Activated T-helper 1 cell treated with Interleukin-2 at 50 U/mL for 16 hours (primary cell): ENCODE data around the gene SPC25.
"Not testable (repeated sequence)": the region's sequence is repeated elsewhere in the genome, so short reads cannot be mapped to it uniquely, and the experiment has no call there.

ENCODE experiments used
- DNase-seq: peaks from one replicate; pipeline ENCODE4 v3.0.0-alpha.2; 2020; ENCODE audit warnings: low read depth

SPC25 gene, protein sequence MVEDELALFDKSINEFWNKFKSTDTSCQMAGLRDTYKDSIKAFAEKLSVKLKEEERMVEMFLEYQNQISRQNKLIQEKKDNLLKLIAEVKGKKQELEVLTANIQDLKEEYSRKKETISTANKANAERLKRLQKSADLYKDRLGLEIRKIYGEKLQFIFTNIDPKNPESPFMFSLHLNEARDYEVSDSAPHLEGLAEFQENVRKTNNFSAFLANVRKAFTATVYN

DNA sequence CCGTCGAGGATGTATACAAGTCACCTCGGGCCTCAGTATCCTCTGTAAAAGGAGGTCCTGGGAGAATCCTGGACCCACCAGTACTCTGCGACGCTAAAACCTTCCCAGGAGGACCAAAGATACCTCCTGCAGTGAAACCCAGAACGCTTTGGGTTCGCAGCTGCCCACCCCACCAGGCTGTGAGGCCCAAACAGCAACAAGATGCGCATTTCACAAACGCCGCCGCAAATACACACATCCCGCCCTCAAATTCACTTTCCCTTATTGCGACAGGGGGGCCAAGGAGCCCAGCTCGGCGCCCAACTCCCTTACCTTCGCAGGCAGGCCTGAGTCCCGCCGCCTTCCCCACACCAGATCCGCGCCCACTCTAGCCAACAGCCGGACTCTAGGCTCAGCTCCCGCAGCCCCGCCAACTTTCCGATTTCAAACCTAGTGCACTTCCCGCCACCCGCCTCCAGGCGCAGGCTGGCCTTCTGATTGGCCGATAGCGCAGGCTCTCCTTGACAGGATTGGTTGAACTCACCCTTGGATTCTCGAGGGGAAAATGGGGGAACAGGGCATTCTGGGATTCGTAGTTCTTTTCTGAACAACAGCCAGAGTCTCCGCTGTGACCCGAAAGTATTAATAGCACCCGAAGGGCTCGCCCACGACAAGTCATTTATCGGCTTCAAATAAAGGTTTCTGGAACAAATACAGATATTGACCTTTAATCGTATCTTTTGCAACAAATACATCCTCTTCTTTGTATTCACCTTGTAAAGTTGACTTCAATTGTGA, at the start of gene SPC25:
Gene SPC25 (minus strand): TSS at position 425 of the 777 bp plus-strand sequence. CDS start 911 bp downstream, outside the sequence.
- DNase-seq = peak; percentile 61

DNA sequence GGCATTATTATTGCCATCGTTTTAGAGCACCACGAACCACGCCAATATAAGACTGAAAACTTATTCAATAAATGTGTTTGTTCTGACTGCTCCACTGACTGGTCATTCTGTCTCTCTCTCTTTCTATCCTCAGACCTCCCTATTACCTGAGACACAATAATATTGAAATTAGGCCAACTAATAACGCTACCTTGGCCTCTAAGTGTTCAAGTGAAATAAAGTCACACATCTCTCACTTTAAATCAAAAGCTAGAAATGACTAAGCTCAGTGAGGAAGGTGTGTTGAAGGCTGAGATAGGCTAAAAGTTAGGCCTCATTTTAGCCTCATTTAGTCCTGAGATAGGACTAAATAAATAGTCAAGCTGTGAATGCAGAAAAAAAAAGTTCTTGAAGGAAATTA, 49.7 kb upstream of the SPC25 start:
- no peak for DNase-seq

DNA sequence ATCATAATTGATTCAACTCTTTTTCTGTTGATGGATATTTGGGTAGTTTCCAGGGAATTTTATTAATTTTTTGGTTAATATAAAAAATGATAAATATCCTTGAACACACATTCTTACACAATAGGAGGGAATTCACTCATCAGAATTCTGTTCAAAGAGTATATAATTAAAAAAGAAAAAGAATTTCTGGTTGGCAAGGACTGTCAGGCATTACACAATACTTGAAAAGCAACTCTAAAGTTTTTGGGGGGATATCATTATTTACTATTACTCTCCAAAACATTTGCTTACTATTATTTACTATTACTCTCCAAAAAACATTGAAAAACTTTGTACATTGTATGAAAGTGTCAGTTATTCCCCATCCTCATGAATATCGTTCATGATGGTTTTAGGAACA, 48.8 kb upstream of the SPC25 start:
- DNase-seq = no peak

DNA sequence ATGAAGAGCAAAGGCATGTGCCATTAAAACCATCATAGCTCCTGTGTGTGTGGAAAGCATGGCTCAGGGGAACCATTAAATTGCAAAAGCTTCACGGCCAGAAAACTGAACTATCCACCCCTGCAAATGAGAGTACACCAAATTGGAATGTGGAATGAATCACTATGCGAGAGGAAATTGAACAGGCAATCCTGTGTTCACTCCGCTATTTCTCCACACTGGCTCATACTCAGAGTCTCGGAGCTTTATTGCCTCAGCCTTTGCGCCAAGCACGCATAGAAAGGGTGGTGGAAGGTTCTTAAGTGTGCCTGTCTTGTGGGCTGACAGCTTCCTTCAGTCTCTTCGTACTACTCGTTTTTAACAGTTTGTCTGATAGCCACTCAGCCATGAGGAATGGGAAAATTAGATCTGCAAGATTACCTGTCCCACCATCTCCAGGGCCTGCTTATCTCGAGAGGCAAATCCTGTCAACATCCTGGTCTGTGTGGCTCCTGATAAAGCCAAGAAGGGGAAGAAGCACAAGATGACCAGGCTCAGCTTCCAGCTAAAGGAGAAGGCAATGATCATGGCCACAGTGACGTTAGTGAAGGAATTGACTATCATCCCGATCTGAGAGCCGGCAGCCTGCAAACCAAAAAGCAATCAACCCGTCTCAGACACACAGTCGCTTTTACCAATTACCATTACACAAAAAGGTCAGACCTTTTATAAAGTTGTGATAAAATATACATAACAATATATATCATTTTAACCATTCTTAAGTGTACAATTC, 45.8 kb upstream of the SPC25 start:
- DNase-seq = no peak

DNA sequence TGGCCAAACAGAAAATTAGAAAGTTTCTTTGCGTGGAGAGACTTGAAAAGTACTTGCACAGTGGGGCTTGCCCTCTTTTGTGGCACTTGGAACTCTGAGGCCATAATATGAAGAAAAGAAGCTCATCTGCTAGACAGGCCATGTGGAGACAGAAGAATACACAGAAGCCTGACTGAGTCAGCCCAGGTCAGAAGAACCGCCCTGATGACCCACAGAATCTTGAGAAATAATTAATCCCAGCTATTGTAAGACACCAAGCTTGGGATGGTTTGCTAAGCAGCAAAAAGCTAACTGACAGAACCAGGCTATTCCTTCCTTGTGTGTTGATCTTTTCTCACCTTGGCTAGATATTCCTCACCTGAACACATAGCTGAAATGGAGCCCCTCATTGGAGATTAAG, 44.6 kb upstream of the SPC25 start:
- DNase-seq = no peak

DNA sequence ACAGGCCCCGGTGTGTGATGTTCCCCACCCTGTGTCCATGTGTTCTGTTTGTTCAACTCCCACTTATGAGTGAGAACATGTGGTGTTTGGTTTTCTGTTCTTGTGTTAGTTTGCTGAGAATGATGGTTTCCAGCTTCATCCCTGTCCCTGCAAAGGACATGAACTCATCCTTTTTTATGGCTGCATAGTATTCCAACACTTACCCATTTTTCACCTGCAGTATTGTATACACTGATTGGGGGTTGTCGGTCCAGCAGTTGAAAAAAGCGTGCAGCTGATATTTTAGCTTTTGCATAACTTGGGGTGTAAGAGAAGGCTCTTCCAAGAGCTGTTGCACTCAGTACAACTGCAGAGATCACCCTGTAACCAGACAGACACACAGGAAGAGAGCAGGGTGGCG, 41.9 kb upstream of the SPC25 start:
- not testable (repeated sequence) for DNase-seq

DNA sequence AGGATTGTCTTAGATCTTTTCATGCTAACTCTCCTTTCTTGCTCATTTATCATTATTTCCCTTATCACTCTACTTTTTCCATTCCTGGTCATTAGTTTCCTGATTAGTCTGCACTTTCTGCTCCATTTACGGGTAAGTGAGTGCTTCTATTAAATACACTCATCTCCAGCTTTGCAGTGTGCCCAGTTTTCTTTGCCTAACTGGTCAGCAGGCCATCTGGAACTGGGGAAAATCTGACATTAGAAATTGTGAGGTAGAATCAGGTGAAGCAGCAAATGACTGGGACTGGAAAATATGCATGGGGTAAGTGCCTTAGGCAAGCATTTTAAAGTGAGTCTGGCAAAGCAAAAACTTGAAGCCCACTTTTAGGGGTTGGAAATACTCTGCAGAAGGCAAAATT, 40.0 kb upstream of the SPC25 start:
- no peak for DNase-seq

DNA sequence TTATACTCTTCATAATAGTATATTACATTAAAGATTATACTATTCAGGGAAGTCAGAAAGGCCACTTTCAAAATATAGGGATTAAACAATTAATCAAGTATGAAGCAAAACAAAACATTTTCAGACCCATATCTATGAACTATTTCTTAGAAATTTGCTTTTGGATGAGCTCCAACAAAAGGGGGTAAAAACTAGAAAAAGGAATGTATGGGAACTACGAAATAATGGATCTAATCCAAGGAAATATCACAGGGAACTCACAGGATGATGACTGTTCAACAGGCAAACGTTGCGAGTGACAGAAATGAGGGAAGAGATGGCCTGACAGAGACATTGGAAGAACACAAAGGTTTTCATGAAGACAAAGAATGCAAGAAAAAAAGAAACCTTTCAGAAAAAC, 38.8 kb upstream of the SPC25 start:
- no peak for DNase-seq

DNA sequence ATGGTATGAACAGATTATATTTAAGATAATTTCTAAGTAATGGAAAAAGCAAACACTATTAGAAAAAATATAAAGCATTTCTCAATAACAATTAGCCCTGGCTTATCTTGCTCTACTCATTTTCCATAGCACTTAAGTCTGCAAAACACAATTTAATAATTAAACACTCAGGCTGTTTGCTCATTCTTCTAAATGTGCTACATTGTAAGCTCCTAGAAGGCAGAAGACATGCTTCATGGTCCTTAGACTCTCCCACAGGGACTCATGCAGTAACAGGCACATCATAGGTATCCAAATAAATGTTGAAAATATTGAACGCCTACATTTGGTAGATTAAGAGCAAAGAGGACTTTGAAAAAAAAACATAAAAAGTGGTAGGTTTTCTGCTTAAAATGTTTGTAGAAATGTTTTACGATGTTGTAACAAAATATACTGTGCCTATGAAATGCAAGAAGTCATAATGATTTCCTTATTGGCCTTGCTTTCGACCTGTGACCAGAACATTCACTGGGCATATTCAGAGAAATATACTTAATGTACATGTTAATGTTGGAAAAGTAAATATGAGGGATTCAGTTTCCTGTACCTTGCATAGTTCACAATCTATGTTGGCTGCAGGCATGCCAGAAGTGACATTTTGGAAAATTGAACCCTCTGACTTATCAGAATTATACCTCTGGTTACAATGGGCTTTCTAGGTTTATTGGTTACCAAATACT, 38.0 kb upstream of the SPC25 start:
- DNase-seq = no peak

DNA sequence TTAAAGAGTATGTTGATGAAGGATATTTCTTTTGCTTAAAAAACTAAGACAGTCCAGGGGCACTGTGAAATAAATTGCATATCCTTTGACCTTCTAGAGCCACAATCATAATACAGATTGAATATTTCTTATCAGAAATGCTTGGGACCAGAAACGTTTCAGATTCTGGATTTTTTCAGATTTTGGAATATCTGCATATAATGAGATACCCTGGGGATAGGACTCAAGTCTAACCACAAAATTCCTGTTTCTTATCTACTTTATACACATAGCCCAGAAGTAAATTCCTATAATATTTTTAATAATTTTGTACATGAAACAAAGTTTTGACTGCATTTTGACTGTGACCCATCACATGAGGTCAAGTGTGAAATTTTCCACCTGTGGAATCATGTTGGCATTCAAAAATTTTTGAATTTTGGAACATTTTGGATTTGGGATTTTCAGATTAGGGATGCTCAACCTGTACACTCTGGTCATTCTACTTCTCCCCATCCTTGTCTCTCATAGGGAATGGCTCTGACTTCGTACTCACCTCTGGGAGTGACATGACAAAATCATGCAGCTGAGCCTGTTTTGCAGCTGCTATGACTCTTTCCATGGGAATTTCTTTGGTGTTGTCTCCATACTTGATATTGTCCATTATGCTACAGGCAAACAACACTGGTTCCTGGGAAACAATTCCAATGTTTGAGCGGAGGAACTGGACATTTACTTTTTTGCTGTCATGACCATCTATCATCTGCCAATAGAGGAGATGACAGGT, 36.6 kb upstream of the SPC25 start:
- no peak for DNase-seq

DNA sequence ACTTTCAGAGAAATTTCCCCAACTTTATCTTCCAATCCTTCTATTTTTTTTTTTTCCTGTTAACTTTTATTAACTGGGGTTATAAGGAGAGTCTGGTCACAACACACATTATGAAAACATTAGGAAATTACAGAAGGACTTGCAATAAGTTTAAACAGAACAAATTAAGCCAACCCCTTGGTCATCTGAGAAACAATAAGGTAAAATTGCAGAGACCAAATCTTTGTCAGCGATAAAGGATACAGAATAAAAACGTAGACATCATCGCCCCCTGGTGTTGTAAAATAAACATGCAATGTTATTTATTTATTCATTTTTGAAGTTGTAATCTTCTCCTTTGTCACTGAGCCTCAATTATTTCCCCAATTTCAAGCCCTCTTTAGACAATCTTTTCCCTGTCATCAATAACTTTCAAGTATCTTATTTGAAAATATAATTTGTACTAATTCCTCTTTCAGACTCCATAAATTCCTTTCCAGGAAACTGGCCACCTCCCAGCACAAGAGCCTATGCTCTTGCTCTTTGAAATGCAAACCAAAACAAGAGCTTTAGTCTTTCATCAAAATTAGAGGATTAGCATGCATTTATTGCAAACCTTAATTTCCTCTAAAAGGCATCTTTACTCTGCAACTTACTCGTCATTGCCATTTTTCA, 30.4 kb upstream of the SPC25 start:
- DNase-seq = no peak

DNA sequence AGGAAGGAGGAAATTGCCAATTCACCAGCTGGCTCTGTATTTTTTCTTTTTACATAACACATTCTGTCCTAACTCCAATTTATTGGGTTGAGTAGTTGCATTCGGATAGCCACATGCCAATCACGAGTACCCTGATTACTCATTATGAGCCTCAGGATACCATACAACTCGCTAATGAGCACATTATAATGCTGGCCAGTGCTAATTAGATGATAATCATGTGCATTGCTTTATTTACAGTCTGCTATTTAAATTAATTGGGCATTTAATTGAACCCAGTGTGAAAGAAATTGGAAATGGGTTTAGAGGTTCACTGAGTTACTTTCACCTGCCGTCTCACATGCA, 26.1 kb upstream of the SPC25 start:
- DNase-seq = no peak

DNA sequence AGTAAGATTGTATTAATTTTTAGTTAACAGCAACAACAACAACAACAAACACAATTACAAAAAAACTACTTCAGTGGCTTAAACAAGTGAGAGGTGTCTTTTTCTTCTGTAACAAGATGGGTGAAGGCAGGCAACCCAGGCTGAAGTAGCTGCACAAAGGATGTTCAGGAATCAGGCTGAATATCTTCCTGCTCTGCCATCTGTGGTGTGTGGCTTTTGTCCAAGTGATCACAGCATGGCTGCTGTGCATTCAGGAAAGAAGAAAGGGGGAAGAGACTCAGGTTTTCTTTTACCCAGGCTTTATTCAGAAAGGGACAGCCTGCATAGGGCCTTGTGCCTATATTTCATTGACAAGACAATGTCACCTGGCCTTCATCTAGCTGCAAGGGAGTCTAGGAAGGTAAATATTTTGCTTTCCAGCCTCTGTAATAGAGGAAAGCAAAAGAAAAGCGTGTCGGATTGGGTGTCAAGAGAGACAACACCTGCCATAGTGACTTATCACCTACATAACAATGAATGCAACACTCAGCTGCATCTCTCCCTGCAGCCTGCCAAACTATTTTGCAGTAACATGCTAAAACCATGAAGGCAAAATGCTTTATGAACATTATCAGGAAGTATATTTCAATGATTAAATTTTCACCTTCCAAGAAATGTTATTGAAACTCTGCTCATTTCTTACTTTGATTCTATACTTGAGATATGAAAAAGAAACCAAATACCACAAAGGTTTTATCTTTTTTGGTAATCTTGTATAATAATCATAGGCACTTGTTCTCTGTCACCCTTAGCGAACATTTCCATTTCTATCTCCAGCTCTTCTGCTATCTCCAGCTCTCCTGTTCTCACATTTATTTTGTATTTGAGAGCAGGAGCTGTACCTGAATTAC, 25.5 kb upstream of the SPC25 start:
- DNase-seq = no peak

DNA sequence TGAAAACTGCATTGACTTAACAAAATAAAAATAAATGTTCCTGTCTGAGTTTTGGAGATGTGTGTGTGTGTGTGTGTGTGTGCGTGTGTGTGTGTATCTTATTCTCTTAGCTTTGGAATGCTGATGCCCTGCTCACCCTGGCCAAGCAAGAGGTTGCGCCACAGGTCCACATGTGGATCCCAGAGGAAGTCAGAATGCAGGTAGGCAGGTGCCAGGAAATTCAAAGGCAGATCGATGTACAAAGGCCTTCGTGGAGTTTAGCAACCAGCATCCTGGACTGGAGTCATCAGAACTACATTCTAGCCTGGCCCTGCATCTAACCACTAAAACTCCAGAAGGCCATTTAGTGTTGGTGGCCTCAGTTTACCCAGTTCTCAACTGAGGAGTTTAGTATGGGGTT, 23.3 kb upstream of the SPC25 start:
- DNase-seq = no peak

DNA sequence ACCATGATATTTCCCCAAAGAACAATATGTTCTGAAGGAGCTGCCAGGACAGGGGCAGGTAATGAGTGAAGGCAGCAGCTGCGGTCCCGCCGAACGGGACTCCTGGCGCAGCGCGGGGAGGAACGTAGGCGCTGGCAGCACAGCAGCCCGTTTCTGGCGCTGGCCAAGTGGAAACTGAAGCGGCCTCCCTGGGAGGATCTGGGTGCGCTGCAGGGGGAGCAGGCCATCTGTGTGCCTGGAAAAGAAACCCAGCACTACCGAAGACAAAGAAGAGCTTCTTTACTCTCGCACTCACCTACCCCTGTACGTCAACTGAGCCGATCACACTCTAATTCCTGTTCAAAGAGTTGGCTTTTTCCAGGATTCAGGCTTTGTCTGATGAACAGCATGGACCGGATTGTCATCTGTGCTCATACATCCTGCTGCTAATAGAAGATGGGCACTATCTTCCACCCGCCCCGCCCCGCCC, 22.7 kb upstream of the SPC25 start:
- no peak for DNase-seq

DNA sequence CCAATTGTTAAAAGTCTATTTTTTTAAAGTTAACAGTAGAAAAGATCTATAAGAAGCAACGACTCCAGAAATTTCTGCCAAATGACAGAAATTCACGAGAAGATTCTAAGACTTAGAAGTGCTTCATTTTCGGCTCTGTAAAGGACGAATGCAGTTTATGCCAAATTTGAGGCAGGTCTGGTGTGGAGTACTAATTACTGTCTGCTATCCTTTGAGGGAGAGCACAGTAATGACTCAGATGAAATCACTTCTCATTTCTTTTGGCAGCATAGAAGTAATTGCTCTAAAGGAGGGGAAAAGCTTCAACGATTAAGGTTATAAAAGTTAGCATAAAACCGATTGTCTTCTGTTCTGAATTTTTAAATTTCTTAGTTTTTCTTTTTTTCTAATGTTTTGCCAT, 22.2 kb upstream of the SPC25 start:
- no peak for DNase-seq

DNA sequence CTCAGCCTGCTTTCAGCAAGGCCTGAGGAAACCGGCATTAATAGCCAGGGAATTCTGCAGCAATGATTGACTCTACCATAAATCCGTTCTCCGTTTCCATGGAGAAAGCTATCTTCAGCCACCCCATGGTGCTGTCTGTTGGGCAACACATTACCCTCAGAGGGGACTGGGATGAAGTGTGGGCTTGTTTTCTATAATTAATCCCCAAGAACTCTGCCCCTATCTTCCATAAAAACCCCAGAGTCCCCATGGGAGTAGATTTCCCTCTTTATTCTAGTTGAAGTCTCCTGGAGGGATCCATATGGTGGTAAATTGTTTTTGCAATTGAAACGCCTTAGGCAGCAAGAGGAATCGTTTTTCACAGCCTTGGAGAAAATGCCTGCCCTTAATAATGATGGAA, 20.1 kb upstream of the SPC25 start:
- no peak for DNase-seq

DNA sequence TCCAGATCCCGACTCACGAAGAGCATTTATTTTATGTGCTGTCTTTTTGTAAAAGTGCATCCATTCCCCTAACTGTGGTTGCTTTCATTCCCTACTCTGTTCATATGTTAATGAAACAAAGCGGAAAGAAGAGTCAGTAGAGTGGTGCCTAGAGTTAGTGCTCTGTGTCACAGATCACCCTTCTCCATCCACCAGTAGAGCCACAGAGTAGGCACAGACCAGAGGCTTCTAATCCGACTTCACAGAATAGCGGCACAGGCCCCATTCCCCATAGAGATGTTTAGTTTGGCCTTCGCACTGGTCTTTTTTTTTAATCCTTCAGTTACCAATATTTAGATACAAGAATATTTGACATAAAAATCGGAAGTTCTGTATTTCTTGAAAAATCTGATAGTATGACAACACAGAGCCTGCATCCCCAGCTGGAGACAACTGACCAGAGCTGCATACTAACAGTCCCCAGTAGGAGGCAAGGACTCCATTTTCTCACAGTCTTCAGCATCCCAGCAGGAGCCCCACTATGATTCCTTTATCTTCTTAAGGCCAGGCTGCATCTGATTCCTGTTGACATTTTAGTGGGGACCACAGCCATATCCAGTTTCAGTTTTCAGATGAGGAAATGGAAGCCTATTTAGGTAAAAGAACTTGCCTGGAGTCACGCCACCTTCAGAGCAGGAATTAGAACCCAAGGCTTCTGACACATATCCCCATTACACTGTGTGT, 17.9 kb upstream of the SPC25 start:
- DNase-seq = no peak

DNA sequence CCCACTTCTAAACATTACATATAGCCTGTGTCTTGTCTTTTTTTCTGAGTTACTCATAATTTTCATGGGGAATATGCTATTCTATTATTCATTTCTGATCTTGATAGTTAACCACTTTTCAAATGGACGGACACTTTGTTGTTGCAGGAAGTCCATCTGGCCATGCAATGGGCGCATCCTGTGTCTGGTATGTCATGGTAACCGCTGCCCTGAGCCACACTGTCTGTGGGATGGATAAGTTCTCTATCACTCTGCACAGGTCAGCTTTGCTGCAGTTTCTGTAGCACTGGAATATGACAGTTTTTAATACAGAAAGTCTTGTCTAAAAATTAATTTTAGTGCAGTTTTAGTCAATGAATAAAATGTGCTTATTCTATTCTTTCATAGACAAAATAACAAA, 14.1 kb upstream of the SPC25 start:
- DNase-seq = no peak
